Measurements from ENCODE around the gene BMPR1B.

GRCh38 chr4:94782707-94783106, 25.0 kb downstream of the BMPR1B start:
- TF ChIP-seq KDM1A (IDR thresholded peaks at IDR 0.05; ENCODE audit: borderline replicate concordance, low read length) = no peak
- TF ChIP-seq CTCF (IDR thresholded peaks at IDR 0.05; ENCODE audit: control extremely low read depth in 1 of 3, insufficient read depth in 1 of 3, low read depth in 1 of 3, low read length in 3 of 3) = no peak
- TF ChIP-seq CHD1 (IDR thresholded peaks at IDR 0.05; ENCODE audit: low read depth, low read length) = no peak
- no peak for TF ChIP-seq RXRA (IDR thresholded peaks at IDR 0.05; ENCODE audit: insufficient read depth, low read depth, low read length)
- no peak for TF ChIP-seq RFX5 (IDR thresholded peaks at IDR 0.05; ENCODE audit: borderline replicate concordance, low read depth, low read length)
- no peak for TF ChIP-seq CBX5 (IDR thresholded peaks at IDR 0.05; ENCODE audit: low read depth, low read length)
- no peak for TF ChIP-seq EZH2 (IDR thresholded peaks at IDR 0.05; ENCODE audit: low read depth, low read length, severe bottlenecking)

Measured in H1 (cell line).